22Rv1 (cell line): ENCODE data around the gene TCP11.

Experiments used
- ZFX ChIP-seq: fragments of 450-650 bp; IDR thresholded peaks from 2 replicates; pipeline ENCODE4 v1.6.1; 2017; ENCODE audit warnings: antibody characterized with exemption, borderline replicate concordance
- TF ChIP-seq, protein P1 (sequence below): fragments of 450-650 bp; IDR thresholded peaks from 2 replicates; pipeline ENCODE4 v1.5.1; 2017; ENCODE audit warnings: mild to moderate bottlenecking

DNA sequence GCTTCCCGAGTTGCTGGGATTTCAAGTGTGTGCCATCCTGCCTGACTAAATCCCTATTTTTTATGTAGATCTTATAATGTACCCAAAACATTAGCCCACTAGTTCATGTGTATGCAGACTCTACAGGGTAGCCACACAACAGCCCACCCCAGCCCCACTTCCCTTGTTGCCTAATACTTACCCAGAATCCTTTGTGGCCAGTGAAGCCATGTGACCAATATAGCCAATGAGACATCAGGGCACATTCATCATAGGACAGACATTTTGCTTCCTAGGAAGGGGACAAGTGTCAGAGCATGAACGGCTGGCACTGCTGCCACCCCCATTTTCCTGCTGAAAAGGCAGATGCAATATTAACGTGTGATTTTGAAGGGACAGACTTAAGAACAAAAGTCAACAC, 36.0 kb upstream of the TCP11 start:
- TF ChIP-seq, protein P1, sequence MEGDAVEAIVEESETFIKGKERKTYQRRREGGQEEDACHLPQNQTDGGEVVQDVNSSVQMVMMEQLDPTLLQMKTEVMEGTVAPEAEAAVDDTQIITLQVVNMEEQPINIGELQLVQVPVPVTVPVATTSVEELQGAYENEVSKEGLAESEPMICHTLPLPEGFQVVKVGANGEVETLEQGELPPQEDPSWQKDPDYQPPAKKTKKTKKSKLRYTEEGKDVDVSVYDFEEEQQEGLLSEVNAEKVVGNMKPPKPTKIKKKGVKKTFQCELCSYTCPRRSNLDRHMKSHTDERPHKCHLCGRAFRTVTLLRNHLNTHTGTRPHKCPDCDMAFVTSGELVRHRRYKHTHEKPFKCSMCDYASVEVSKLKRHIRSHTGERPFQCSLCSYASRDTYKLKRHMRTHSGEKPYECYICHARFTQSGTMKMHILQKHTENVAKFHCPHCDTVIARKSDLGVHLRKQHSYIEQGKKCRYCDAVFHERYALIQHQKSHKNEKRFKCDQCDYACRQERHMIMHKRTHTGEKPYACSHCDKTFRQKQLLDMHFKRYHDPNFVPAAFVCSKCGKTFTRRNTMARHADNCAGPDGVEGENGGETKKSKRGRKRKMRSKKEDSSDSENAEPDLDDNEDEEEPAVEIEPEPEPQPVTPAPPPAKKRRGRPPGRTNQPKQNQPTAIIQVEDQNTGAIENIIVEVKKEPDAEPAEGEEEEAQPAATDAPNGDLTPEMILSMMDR = no peak
- no peak for TF ChIP-seq ZFX
